ENCODE results near the gene KIAA0319L.

Gene KIAA0319L

GRCh38 chr1:35557118-35557610 lies at the start of gene KIAA0319L:
KIAA0319L (minus strand) TSS chr1:35557403; CDS start chr1:35554491, 2,912 bp downstream.
- peak within 1 kb of the TSS; percentile 97 for H3K27ac ChIP-seq
- TF ChIP-seq ZFX (IDR thresholded peaks at IDR 0.05): peak; percentile 71; the same call in 1 of the 2 replicates
- TF ChIP-seq CTCF (conservative IDR thresholded peaks at IDR 0.05): no peak

GRCh38 chr1:35605867-35606182 lies 48.6 kb upstream of the KIAA0319L start:
- TF ChIP-seq ZFX (IDR thresholded peaks at IDR 0.05): no peak
- TF ChIP-seq CTCF (conservative IDR thresholded peaks at IDR 0.05): no peak
- H3K27ac ChIP-seq: no peak overlapping the region

- no peak overlapping the region for H3K27ac ChIP-seq
- TF ChIP-seq ZFX (IDR thresholded peaks at IDR 0.05) (no peak), CTCF (conservative IDR thresholded peaks at IDR 0.05) (no peak)
These were observed 48.1 kb upstream of the KIAA0319L start for GRCh38 chr1:35605071-35605866.

GRCh38 chr1:35603941-35604340 lies 46.7 kb upstream of the KIAA0319L start:
- no peak for TF ChIP-seq CTCF (conservative IDR thresholded peaks at IDR 0.05)
- TF ChIP-seq ZFX (IDR thresholded peaks at IDR 0.05): no peak
- H3K27ac ChIP-seq: no peak overlapping the region

GRCh38 chr1:35603468-35603867 lies 46.3 kb upstream of the KIAA0319L start:
- no peak overlapping the region for H3K27ac ChIP-seq
- TF ChIP-seq ZFX (IDR thresholded peaks at IDR 0.05): no peak

- H3K27ac ChIP-seq: no peak overlapping the region
- TF ChIP-seq CTCF (conservative IDR thresholded peaks at IDR 0.05) (no peak), ZFX (IDR thresholded peaks at IDR 0.05) (no peak)
These were observed 43.4 kb upstream of the KIAA0319L start for GRCh38 chr1:35600593-35600992.

GRCh38 chr1:35599411-35599810 lies 42.2 kb upstream of the KIAA0319L start:
- TF ChIP-seq CTCF (conservative IDR thresholded peaks at IDR 0.05): no peak
- no peak for TF ChIP-seq ZFX (IDR thresholded peaks at IDR 0.05)
- H3K27ac ChIP-seq: no peak overlapping the region

GRCh38 chr1:35598895-35599294 lies 41.7 kb upstream of the KIAA0319L start:
- no peak for TF ChIP-seq ZFX (IDR thresholded peaks at IDR 0.05)
- no peak for TF ChIP-seq CTCF (conservative IDR thresholded peaks at IDR 0.05)
- no peak overlapping the region for H3K27ac ChIP-seq
